HepG2 (cell line): Measurements from ENCODE around the gene MYL12B. TPM values are rescaled to one million over a fixed set of nuclear protein-coding genes. Genes with fewer than 3 reads are reported as not detected.

Experiments used
- AGO1 ChIP-seq: fragments of 200-400 bp; formaldehyde crosslinking; IDR thresholded peaks from 2 replicates; pipeline ENCODE4 v1.6.1; 2017; ENCODE audit warnings: mild to moderate bottlenecking, low read depth, low read length, moderate library complexity; ENCODE audit not compliant: poor library complexity, severe bottlenecking
- BRCA1 ChIP-seq: sonication (generic); formaldehyde crosslinking; IDR thresholded peaks from 2 replicates; pipeline ENCODE4 v1.4.0; 2020; ENCODE audit warnings: missing genetic modification reagents
- MTF1 ChIP-seq: sonication (generic); formaldehyde crosslinking; IDR thresholded peaks from 2 replicates; pipeline ENCODE4 v1.5.0; 2020; ENCODE audit warnings: missing genetic modification reagents
- NR2F1 ChIP-seq, 2 experiments: fragments of 450-650 bp in 1 of 2; formaldehyde crosslinking in 1 of 2; IDR thresholded peaks; 2 replicates each; pipeline versions ENCODE4 v1.5.0 to v1.6.1; 2016 to 2020; ENCODE audit warnings: mild to moderate bottlenecking in 1 of 2, missing compliant biosample characterization in 1 of 2, missing genetic modification reagents in 1 of 2, moderate library complexity in 1 of 2
- ZNF274 ChIP-seq: sonication (generic); formaldehyde crosslinking; IDR thresholded peaks from 2 replicates; pipeline ENCODE4 v1.5.1; 2020; ENCODE audit warnings: mild to moderate bottlenecking, missing genetic modification reagents
- ZNF275 ChIP-seq: sonication (generic); formaldehyde crosslinking; IDR thresholded peaks from 2 replicates; pipeline ENCODE4 v1.8.0; 2022; ENCODE audit warnings: missing genetic modification reagents, mild to moderate bottlenecking, inconsistent platforms, borderline replicate concordance
- ZNF503 ChIP-seq: sonication (generic); formaldehyde crosslinking; IDR thresholded peaks from 2 replicates; pipeline ENCODE4 v1.4.0; 2020; ENCODE audit warnings: missing genetic modification reagents
- ZNF746 ChIP-seq: sonication (generic); formaldehyde crosslinking; IDR thresholded peaks from 2 replicates; pipeline ENCODE4 v1.8.0; 2022; ENCODE audit warnings: mild to moderate bottlenecking, missing genetic modification reagents
- ZNF776 ChIP-seq: sonication (generic); formaldehyde crosslinking; IDR thresholded peaks from 2 replicates; pipeline ENCODE4 v1.4.0; 2020; ENCODE audit warnings: mild to moderate bottlenecking, missing genetic modification reagents
- ZSCAN9 ChIP-seq: IDR thresholded peaks from 2 replicates; pipeline ENCODE4 v1.6.1; 2016; ENCODE audit warnings: borderline replicate concordance
- polyA plus RNA-seq, 8 experiments: library from polyadenylated mRNA; depleted of rRNA in 3 of 8; stranded (reverse) in 7 of 8; unstranded in 1 of 8; fragments of >200 nt; fragmentation: Illumina TruSeq in 4 of 8; extraction: Trizol in 4 of 8; gene quantifications; 2 replicates each; pipeline versions ENCODE4 v1.2.1 to v1.2.3, GENCODE V29; 2011 to 2016; ENCODE audit warnings: low read depth in 4 of 8, missing spikeins in 1 of 8, mixed read lengths in 1 of 8; ENCODE audit not compliant: insufficient read depth in 1 of 8
- total RNA-seq, 5 experiments: library from RNA; depleted of rRNA; stranded (reverse); fragments of >200 nt; fragmentation: Illumina TruSeq; extraction: Trizol; gene quantifications; 2 replicates each; pipeline ENCODE4 v1.2.3, GENCODE V29; 2016; ENCODE audit warnings: low read depth in 1 of 5
- TF ChIP-seq, protein P1 (sequence below): sonication (generic); formaldehyde crosslinking; IDR thresholded peaks from 2 replicates; pipeline ENCODE4 v1.4.0; 2020; ENCODE audit warnings: missing genetic modification reagents, borderline replicate concordance
- TF ChIP-seq, protein P2 (sequence below): sonication (generic); formaldehyde crosslinking; IDR thresholded peaks from 2 replicates; pipeline ENCODE4 v1.5.1; 2020; ENCODE audit warnings: mild to moderate bottlenecking, missing genetic modification reagents, borderline replicate concordance
- TF ChIP-seq, protein P3 (sequence below): IDR thresholded peaks from 2 replicates; pipeline ENCODE4 v1.6.1; 2012; ENCODE audit warnings: inconsistent platforms

Gene MYL12B
- total and polyA plus RNA-seq, 2 of the 13 experiments (the other 11 are each of a cell fraction or from before 2014, with no cell fraction given): 265 to 340 TPM

DNA sequence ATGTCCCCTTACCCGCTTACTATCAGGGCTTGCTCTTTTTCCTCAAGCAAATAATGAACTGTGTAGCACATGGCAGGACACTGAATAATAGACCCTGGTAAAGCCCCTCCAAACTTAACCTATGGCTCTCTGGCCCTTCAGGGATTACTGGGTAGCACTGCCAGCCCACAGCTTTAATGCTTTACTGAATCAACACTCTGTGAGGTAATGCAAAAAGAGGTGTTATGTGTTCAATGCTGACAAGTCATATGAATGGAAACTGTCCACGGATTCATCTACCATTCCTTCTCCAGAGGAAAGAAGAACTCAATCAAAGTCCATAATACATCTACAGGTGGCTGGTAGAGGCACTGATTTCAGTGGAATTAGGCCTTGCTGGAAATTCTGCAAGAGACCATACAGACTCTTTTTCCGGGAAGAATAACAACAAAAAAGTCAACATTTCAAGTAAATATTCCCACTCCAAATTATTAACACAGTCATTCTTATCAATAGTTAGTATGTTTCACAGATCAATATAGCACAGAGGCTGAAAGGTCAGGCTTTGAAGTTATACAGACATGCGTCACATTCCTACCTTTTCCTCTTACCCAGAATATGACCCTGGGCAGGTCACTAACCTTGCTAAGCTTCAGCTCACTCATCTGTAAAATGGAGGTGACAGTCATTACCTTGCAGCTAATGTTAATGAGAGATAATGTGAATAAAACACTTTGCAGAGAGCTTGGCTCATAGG, 28.3 kb upstream of the MYL12B start (continued):
- TF ChIP-seq MTF1 (CRISPR knock-in tag): no peak
- TF ChIP-seq, protein P1, sequence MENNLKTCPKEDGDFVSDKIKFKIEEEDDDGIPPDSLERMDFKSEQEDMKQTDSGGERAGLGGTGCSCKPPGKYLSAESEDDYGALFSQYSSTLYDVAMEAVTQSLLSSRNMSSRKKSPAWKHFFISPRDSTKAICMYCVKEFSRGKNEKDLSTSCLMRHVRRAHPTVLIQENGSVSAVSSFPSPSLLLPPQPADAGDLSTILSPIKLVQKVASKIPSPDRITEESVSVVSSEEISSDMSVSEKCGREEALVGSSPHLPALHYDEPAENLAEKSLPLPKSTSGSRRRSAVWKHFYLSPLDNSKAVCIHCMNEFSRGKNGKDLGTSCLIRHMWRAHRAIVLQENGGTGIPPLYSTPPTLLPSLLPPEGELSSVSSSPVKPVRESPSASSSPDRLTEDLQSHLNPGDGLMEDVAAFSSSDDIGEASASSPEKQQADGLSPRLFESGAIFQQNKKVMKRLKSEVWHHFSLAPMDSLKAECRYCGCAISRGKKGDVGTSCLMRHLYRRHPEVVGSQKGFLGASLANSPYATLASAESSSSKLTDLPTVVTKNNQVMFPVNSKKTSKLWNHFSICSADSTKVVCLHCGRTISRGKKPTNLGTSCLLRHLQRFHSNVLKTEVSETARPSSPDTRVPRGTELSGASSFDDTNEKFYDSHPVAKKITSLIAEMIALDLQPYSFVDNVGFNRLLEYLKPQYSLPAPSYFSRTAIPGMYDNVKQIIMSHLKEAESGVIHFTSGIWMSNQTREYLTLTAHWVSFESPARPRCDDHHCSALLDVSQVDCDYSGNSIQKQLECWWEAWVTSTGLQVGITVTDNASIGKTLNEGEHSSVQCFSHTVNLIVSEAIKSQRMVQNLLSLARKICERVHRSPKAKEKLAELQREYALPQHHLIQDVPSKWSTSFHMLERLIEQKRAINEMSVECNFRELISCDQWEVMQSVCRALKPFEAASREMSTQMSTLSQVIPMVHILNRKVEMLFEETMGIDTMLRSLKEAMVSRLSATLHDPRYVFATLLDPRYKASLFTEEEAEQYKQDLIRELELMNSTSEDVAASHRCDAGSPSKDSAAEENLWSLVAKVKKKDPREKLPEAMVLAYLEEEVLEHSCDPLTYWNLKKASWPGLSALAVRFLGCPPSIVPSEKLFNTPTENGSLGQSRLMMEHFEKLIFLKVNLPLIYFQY (CRISPR knock-in tag): 0 out of 2 replicates have a peak, but pooled peaks have one; percentile 21
- TF ChIP-seq ZNF275 (CRISPR knock-in tag): 0 out of 2 replicates have a peak, but pooled peaks have one; percentile 82
- peak; percentile 97 to 100 for TF ChIP-seq NR2F1 (CRISPR knock-in tag; IDR thresholded peaks at IDR 0.05)
- no peak for TF ChIP-seq ZNF274 (CRISPR knock-in tag)
- TF ChIP-seq, protein P2, sequence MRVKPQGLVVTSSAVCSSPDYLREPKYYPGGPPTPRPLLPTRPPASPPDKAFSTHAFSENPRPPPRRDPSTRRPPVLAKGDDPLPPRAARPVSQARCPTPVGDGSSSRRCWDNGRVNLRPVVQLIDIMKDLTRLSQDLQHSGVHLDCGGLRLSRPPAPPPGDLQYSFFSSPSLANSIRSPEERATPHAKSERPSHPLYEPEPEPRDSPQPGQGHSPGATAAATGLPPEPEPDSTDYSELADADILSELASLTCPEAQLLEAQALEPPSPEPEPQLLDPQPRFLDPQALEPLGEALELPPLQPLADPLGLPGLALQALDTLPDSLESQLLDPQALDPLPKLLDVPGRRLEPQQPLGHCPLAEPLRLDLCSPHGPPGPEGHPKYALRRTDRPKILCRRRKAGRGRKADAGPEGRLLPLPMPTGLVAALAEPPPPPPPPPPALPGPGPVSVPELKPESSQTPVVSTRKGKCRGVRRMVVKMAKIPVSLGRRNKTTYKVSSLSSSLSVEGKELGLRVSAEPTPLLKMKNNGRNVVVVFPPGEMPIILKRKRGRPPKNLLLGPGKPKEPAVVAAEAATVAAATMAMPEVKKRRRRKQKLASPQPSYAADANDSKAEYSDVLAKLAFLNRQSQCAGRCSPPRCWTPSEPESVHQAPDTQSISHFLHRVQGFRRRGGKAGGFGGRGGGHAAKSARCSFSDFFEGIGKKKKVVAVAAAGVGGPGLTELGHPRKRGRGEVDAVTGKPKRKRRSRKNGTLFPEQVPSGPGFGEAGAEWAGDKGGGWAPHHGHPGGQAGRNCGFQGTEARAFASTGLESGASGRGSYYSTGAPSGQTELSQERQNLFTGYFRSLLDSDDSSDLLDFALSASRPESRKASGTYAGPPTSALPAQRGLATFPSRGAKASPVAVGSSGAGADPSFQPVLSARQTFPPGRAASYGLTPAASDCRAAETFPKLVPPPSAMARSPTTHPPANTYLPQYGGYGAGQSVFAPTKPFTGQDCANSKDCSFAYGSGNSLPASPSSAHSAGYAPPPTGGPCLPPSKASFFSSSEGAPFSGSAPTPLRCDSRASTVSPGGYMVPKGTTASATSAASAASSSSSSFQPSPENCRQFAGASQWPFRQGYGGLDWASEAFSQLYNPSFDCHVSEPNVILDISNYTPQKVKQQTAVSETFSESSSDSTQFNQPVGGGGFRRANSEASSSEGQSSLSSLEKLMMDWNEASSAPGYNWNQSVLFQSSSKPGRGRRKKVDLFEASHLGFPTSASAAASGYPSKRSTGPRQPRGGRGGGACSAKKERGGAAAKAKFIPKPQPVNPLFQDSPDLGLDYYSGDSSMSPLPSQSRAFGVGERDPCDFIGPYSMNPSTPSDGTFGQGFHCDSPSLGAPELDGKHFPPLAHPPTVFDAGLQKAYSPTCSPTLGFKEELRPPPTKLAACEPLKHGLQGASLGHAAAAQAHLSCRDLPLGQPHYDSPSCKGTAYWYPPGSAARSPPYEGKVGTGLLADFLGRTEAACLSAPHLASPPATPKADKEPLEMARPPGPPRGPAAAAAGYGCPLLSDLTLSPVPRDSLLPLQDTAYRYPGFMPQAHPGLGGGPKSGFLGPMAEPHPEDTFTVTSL: peak; percentile 96
- TF ChIP-seq AGO1: no peak
- no peak for TF ChIP-seq BRCA1 (CRISPR knock-in tag)
- no peak for TF ChIP-seq ZNF776
- peak; percentile 35; the same call in 1 of the 2 replicates for TF ChIP-seq ZNF746
- TF ChIP-seq, protein P3, sequence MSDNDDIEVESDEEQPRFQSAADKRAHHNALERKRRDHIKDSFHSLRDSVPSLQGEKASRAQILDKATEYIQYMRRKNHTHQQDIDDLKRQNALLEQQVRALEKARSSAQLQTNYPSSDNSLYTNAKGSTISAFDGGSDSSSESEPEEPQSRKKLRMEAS: 0 out of 2 replicates have a peak, but pooled peaks have one; percentile 17
- peak; percentile 93 for TF ChIP-seq ZSCAN9 (CRISPR knock-in tag)
- TF ChIP-seq ZNF503 (CRISPR knock-in tag): peak; percentile 98
